IMR-90 (cell line): Measurements from ENCODE around the gene LUC7L3. TPM values are rescaled to one million over a fixed set of nuclear protein-coding genes. Genes with fewer than 3 reads are reported as not detected.

Experiments used
- ATAC-seq: fragments of 200-7000 bp; cut with Tn5 transposase; 2 replicates; pipeline ENCODE4 v1.9.1; 2020; ENCODE audit warnings: low read depth, mild to moderate bottlenecking, moderate library complexity
- BruUV-seq: library from RNA; stranded (reverse); fragments of 400-500 nt; replicated peaks from 2 replicates; lab custom pipeline; 2021; lab: Mats Ljungman, UMichigan
- CTCF ChIA-PET: fragments of 300-600 bp; formaldehyde crosslinking; extraction: SDS; loops from one replicate; lab custom pipeline; 2021; ENCODE audit warnings: antibody characterized with exemption; lab: Yijun Ruan, JAX
- POLR2A ChIA-PET: fragments of 300-600 bp; sonication (Branson Sonifier 250); formaldehyde crosslinking; loops from one replicate; lab custom pipeline; 2022; ENCODE audit warnings: antibody characterized with exemption; ENCODE audit not compliant: unreplicated experiment; lab: Charles Lee
- DNase-seq: peaks from one replicate; pipeline ENCODE4 v3.0.0; 2013
- H2AFZ ChIP-seq: replicated peaks from 2 replicates; pipeline ENCODE3; 2013; ENCODE audit warnings: low read length, mild to moderate bottlenecking; ENCODE audit not compliant: poor library complexity
- H2AK5ac ChIP-seq: 2 replicates; pipeline ENCODE4 v1.6.1; 2013; ENCODE audit warnings: low read depth, low read length, inconsistent platforms
- H2AK9ac ChIP-seq: replicated peaks from 2 replicates; pipeline ENCODE3; 2013; ENCODE audit warnings: mild to moderate bottlenecking, low read depth, low read length, moderate library complexity; ENCODE audit not compliant: poor library complexity
- H2BK120ac ChIP-seq: 2 replicates; pipeline ENCODE4 v1.6.1; 2013; ENCODE audit warnings: low read depth, low read length, inconsistent platforms
- H2BK15ac ChIP-seq: 3 replicates; pipeline ENCODE4 v1.6.1; 2013; ENCODE audit warnings: low read depth, low read length, inconsistent platforms
- H2BK20ac ChIP-seq: 2 replicates; pipeline ENCODE4 v1.6.1; 2013; ENCODE audit warnings: low read depth, mild to moderate bottlenecking, inconsistent platforms, low read length, moderate library complexity
- H2BK5ac ChIP-seq: 2 replicates; pipeline ENCODE4 v1.6.1; 2013; ENCODE audit warnings: mild to moderate bottlenecking, low read depth, low read length, inconsistent platforms; ENCODE audit not compliant: poor library complexity, severe bottlenecking
- H3K14ac ChIP-seq: replicated peaks from 2 replicates; pipeline ENCODE4 v1.6.1; 2013; ENCODE audit warnings: low read depth, low read length, inconsistent platforms
- H3K18ac ChIP-seq: 2 replicates; pipeline ENCODE4 v1.6.1; 2013; ENCODE audit warnings: low read depth, low read length, control low read depth
- H3K23ac ChIP-seq: 2 replicates; pipeline ENCODE4 v1.6.1; 2013; ENCODE audit warnings: low read depth, low read length, inconsistent platforms
- H3K27ac ChIP-seq: 2 replicates; pipeline ENCODE4 v1.5.1; 2013; ENCODE audit warnings: mild to moderate bottlenecking, control low read depth, low read length; ENCODE audit not compliant: insufficient read depth
- H3K27me3 ChIP-seq: 2 replicates; pipeline ENCODE4 v1.6.1; 2013; ENCODE audit warnings: low read length; ENCODE audit not compliant: control insufficient read depth, insufficient read depth
- H3K36me3 ChIP-seq: 2 replicates; pipeline ENCODE4 v1.6.1; 2013; ENCODE audit warnings: low read length, mixed read lengths; ENCODE audit not compliant: control insufficient read depth, insufficient read depth
- H3K4ac ChIP-seq: 2 replicates; pipeline ENCODE4 v1.6.1; 2013; ENCODE audit warnings: low read depth, low read length, inconsistent platforms
- H3K4me1 ChIP-seq: 2 replicates; pipeline ENCODE4 v1.6.1; 2013; ENCODE audit warnings: low read length, mixed read lengths; ENCODE audit not compliant: control insufficient read depth, insufficient read depth
- H3K4me2 ChIP-seq: 2 replicates; pipeline ENCODE4 v1.6.1; 2013; ENCODE audit warnings: low read depth, mild to moderate bottlenecking, control low read depth, low read length, moderate library complexity
- H3K4me3 ChIP-seq: 2 replicates; pipeline ENCODE4 v1.5.1; 2013; ENCODE audit warnings: low read depth, mild to moderate bottlenecking, control low read depth, low read length, moderate library complexity; ENCODE audit not compliant: insufficient read depth
- H3K56ac ChIP-seq: 2 replicates; pipeline ENCODE4 v1.6.1; 2013; ENCODE audit warnings: low read length, inconsistent platforms; ENCODE audit not compliant: insufficient read depth; ENCODE audit errors: extremely low read depth
- H3K79me1 ChIP-seq, 2 experiments: 2 replicates each; pipeline ENCODE4 v1.6.1; 2013; ENCODE audit warnings: low read length in 2 of 2, inconsistent platforms in 1 of 2, low read depth in 1 of 2
- H3K9ac ChIP-seq: 2 replicates; pipeline ENCODE4 v1.6.1; 2013; ENCODE audit warnings: low read depth, low read length, control low read depth
- H3K9me1 ChIP-seq: 2 replicates; pipeline ENCODE4 v1.6.1; 2013; ENCODE audit warnings: low read length, inconsistent platforms; ENCODE audit not compliant: insufficient read depth
- H3K9me3 ChIP-seq: 2 replicates; pipeline ENCODE4 v1.6.1; 2013; ENCODE audit warnings: low read length; ENCODE audit not compliant: control insufficient read depth, insufficient read depth
- H4K20me1 ChIP-seq: 2 replicates; pipeline ENCODE4 v1.6.1; 2013; ENCODE audit warnings: low read length, inconsistent platforms; ENCODE audit not compliant: insufficient read depth
- H4K5ac ChIP-seq: 2 replicates; pipeline ENCODE4 v1.6.1; 2013; ENCODE audit warnings: mild to moderate bottlenecking, low read depth, low read length, control low read depth
- H4K8ac ChIP-seq, 2 experiments: 2 replicates each; pipeline ENCODE4 v1.6.1; 2013; ENCODE audit warnings: low read depth in 2 of 2, low read length in 2 of 2, control low read depth in 1 of 2, inconsistent platforms in 1 of 2
- H4K91ac ChIP-seq: 2 replicates; pipeline ENCODE4 v1.6.1; 2013; ENCODE audit warnings: low read depth, low read length, inconsistent platforms; ENCODE audit not compliant: insufficient read depth
- BHLHE40 ChIP-seq: fragments of 150-350 bp; IDR thresholded peaks from 2 replicates; pipeline ENCODE4 v1.6.1; 2016; ENCODE audit warnings: mild to moderate bottlenecking, low read depth, low read length
- CEBPB ChIP-seq: IDR thresholded peaks from 2 replicates; pipeline ENCODE4 v1.6.1; 2012; ENCODE audit warnings: low read depth, low read length, improper control_type of control experiment
- CHD1 ChIP-seq: IDR thresholded peaks from 2 replicates; pipeline ENCODE4 v1.6.1; 2012; ENCODE audit warnings: low read depth, low read length, improper control_type of control experiment
- CTCF ChIP-seq: conservative IDR thresholded peaks from 2 replicates; pipeline ENCODE4 v1.5.1; 2012; ENCODE audit warnings: mild to moderate bottlenecking, low read depth, low read length, improper control_type of control experiment
- FOS ChIP-seq: fragments of 150-350 bp; IDR thresholded peaks from 2 replicates; pipeline ENCODE4 v1.6.1; 2016; ENCODE audit warnings: low read depth, low read length
- MAFK ChIP-seq: IDR thresholded peaks from 2 replicates; pipeline ENCODE4 v1.6.1; 2012; ENCODE audit warnings: low read depth, low read length, improper control_type of control experiment
- MAZ ChIP-seq: IDR thresholded peaks from 2 replicates; pipeline ENCODE4 v1.6.1; 2012; ENCODE audit warnings: low read depth, mild to moderate bottlenecking, low read length, improper control_type of control experiment, moderate library complexity, borderline replicate concordance
- MXI1 ChIP-seq: IDR thresholded peaks from 2 replicates; pipeline ENCODE4 v1.6.1; 2012; ENCODE audit warnings: low read depth, mild to moderate bottlenecking, low read length, moderate library complexity, borderline replicate concordance
- RAD21 ChIP-seq: IDR thresholded peaks from 2 replicates; pipeline ENCODE4 v1.6.1; 2012; ENCODE audit warnings: low read length, improper control_type of control experiment
- RCOR1 ChIP-seq: IDR thresholded peaks from 2 replicates; pipeline ENCODE4 v1.6.1; 2012; ENCODE audit warnings: mild to moderate bottlenecking, low read length, improper control_type of control experiment; ENCODE audit not compliant: insufficient replicate concordance
- RFX5 ChIP-seq: IDR thresholded peaks from 2 replicates; pipeline ENCODE4 v1.8.0; 2012; ENCODE audit warnings: low read depth, mild to moderate bottlenecking, low read length, moderate library complexity
- SMC3 ChIP-seq: fragments of 150-350 bp; IDR thresholded peaks from 2 replicates; pipeline ENCODE4 v1.6.1; 2016; ENCODE audit warnings: low read depth, mild to moderate bottlenecking, antibody characterized with exemption, low read length, moderate library complexity
- WGBS, 2 experiments: methylation state at CpG; one replicate each; pipeline versions ENCODE4 v1.1.5 to v1.1.7; 2013; ENCODE audit warnings: missing lambda C conversion rate in 2 of 2; ENCODE audit not compliant: insufficient read length in 1 of 2; ENCODE audit errors: extremely low coverage in 2 of 2; 5-methylcytosine and 5-hydroxymethylcytosine counted together
- dilution Hi-C: fragments of 300-500 bp; cut with HindIII; formaldehyde crosslinking; loops from one replicate; pipeline ENCODE4 v1.14.3; 2018; ENCODE audit warnings: low sequenced_read_pairs; ENCODE audit not compliant: unreplicated experiment
- in situ Hi-C: fragments of 300-500 bp; cut with MboI; formaldehyde crosslinking; loops from 3 replicates; pipeline ENCODE4 v1.14.3; 2019; ENCODE audit warnings: low sequenced_read_pairs, inconsistent platforms, mixed read lengths
- intact Hi-C: fragments of 100-400 bp; cut with micrococcal nuclease; formaldehyde crosslinking; loops from 2 replicates; pipeline ENCODE4 v1.10.0; 2022
- polyA plus RNA-seq, 3 experiments: library from polyadenylated mRNA; depleted of rRNA; stranded (reverse); fragments of >200 nt; gene quantifications; 2 replicates each; pipeline ENCODE4 v1.2.3, GENCODE V29; 2012; ENCODE audit warnings: low replicate concordance in 1 of 3
- total RNA-seq: library from RNA; depleted of rRNA; stranded (reverse); fragments of >200 nt; gene quantifications from 2 replicates; pipeline ENCODE4 v1.2.3, GENCODE V29; 2012
- TF ChIP-seq, protein P1 (sequence below): fragments of 150-350 bp; IDR thresholded peaks from 2 replicates; pipeline ENCODE4 v1.6.1; 2017; ENCODE audit warnings: mild to moderate bottlenecking, antibody characterized with exemption, low read length, low read depth

Gene LUC7L3
- total and polyA plus RNA-seq, 2 of the 4 experiments (the other 2 are of a cell fraction) = 17.7 to 44.7 TPM

GRCh38 chr17:50680126-50680525, 39.3 kb upstream of the LUC7L3 start:
- CTCF ChIA-PET = no interaction called here
- Histone ChIP-seq H4K20me1 (no peaks in the 10 kb centered on the region), H2BK120ac (no peak overlapping the region), H3K27ac (no peak overlapping the region), H3K4me3 (no peak overlapping the region), H2AK5ac (peak overlapping the region; percentile 64; the same call in 1 of the 2 replicates), H2BK15ac (no peak overlapping the region), H4K5ac (no peak overlapping the region), H3K4ac (no peak overlapping the region), H2AFZ (no peak overlapping the region), H3K14ac (no peak overlapping the region), H4K8ac (no peak overlapping the region), H3K9me3 (no peaks in the 10 kb centered on the region), H3K9ac (no peak overlapping the region), H3K79me1 (no peaks in the 10 kb centered on the region), H3K9me1 (peaks cover 15% of the 10 kb centered on the region), H3K18ac (no peak overlapping the region), H2AK9ac (peak overlapping the region; percentile 58), H3K4me1 (peaks cover 7% of the 10 kb centered on the region; the same call in 1 of the 2 replicates), H3K36me3 (peaks cover 2% of the 10 kb centered on the region; the same call in 1 of the 2 replicates), H3K27me3 (no peaks in the 10 kb centered on the region), H4K91ac (no peak overlapping the region), H3K23ac (no peak overlapping the region), H3K56ac (no peak overlapping the region), H3K4me2 (no peak overlapping the region), H2BK20ac (no peak overlapping the region), H2BK5ac (no peak overlapping the region)
- ATAC-seq = no peak
- DNase-seq = no peak
- WGBS, 2 experiments = 93% methylated on average over 5 of the region's 5 CpGs; no CpG with 5 or more reads in 1 of the 2 experiments
- POLR2A ChIA-PET = no interaction called here
- dilution Hi-C loops = no loop called here
- TF ChIP-seq, protein P1, sequence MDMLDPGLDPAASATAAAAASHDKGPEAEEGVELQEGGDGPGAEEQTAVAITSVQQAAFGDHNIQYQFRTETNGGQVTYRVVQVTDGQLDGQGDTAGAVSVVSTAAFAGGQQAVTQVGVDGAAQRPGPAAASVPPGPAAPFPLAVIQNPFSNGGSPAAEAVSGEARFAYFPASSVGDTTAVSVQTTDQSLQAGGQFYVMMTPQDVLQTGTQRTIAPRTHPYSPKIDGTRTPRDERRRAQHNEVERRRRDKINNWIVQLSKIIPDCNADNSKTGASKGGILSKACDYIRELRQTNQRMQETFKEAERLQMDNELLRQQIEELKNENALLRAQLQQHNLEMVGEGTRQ = no peak
- TF ChIP-seq RFX5 = no peak
- no peak for TF ChIP-seq CTCF
- TF ChIP-seq CEBPB = no peak
- no peak for TF ChIP-seq FOS
- no peak for TF ChIP-seq RCOR1
- no peak for TF ChIP-seq BHLHE40
- no peak for TF ChIP-seq MAZ
- TF ChIP-seq CHD1 = no peak
- TF ChIP-seq RAD21 = no peak
- no peak for TF ChIP-seq MXI1
- TF ChIP-seq MAFK = no peak
- TF ChIP-seq SMC3 = no peak
- intact Hi-C loops = no loop called here
- no TSS peak for BruUV-seq
- in situ Hi-C loops = no loop called here
